Nephron progenitor cell (in vitro differentiated cells): ENCODE results near the gene CIT.

ENCODE experiments used
- DNase-seq: peaks from one replicate; pipeline ENCODE4 v3.0.0; 2021
- H3K27ac Mint-ChIP-seq: 2 replicates; pipeline ENCODE4 v1.8.0; 2021; ENCODE audit warnings: mild to moderate bottlenecking, moderate library complexity, mixed read lengths
- H3K27me3 Mint-ChIP-seq: 2 replicates; pipeline ENCODE4 v1.8.0; 2021; ENCODE audit warnings: mild to moderate bottlenecking, low read depth, mixed read lengths; ENCODE audit not compliant: poor library complexity
- H3K36me3 Mint-ChIP-seq: 2 replicates; pipeline ENCODE4 v1.8.0; 2021; ENCODE audit warnings: low read depth, mixed read lengths
- H3K4me1 Mint-ChIP-seq: 2 replicates; pipeline ENCODE4 v1.8.0; 2021; ENCODE audit warnings: mixed read lengths
- H3K4me3 Mint-ChIP-seq: 2 replicates; pipeline ENCODE4 v1.8.0; 2021; ENCODE audit warnings: mild to moderate bottlenecking, moderate library complexity, mixed read lengths
- H3K9me3 Mint-ChIP-seq: 2 replicates; pipeline ENCODE4 v1.8.0; 2021; ENCODE audit warnings: mild to moderate bottlenecking, moderate library complexity, mixed read lengths
- TF ChIP-seq, protein P1 (sequence below): fragments of 200-600 bp; sonication (generic); IDR thresholded peaks from 2 replicates; pipeline ENCODE4 v1.5.0; 2021; ENCODE audit warnings: antibody characterized with exemption

The CIT gene

DNA sequence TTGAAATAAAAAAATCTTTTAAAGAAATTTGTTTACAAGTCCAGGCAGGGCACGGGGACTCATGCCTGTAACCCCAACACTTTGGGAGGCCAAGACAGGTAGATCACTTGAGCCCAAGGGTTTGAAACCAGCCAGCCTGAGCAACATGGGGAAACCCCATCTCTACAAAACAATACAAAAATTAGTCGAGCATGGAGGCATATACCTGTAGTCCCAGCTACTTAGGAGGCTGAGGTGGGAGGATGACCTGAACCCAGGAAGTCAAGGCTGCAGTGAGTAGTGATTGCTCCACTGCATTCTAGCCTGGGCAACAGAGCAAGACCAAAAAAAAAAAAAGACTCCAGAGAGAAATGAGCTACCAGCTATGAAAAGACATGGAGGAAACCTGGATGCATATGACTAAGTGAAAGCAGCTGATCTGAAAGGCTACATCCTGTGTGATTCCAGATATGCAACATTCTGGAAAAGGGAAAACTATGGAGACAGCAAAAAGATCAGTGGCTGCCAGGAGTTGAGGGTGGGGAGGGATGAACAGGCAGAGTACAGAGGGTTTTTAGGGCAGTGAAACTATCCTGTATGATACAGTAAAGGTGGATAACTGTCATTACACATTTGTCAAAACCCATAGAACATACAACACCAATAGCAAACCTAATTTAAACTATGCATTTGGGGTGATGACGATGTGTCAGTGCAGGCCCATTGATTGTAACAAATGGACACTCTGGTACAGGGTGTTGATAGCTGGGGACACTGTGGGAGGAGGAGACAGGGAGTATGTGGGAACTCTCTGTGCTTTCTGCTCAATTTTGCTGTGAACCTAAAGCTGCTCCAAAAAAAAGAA, 149.3 kb downstream of the CIT start:
- DNase-seq: no peak
- Mint-ChIP-seq H3K27ac (no peak overlapping the region), H3K36me3 (peaks cover 48% of the 10 kb centered on the region)

DNA sequence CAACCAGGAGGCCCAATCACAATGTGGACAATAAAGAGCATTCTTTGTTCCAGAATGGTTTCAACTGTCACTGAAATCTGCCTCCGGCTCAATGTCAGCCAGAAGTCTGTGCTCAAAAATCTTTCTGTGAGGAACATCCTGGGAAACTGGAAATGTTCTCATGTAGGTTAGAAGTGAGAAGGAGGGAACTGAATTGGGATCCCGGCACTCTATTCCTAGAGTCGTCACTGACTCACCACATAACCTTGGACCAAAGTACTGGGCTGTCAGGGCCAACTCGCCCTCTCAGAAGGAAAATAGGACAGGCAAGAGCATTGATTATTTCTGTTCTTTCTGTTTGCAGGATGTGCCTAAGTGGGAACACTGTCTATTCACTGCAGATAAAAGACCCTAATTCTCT, 151.6 kb downstream of the CIT start:
- Mint-ChIP-seq H3K4me3 (no peak overlapping the region), H3K4me1 (no peaks in the 10 kb centered on the region), H3K36me3 (peaks cover 33% of the 10 kb centered on the region), H3K9me3 (no peaks in the 10 kb centered on the region), H3K27me3 (no peaks in the 10 kb centered on the region), H3K27ac (no peak overlapping the region)
- DNase-seq: no peak
- TF ChIP-seq, protein P1, sequence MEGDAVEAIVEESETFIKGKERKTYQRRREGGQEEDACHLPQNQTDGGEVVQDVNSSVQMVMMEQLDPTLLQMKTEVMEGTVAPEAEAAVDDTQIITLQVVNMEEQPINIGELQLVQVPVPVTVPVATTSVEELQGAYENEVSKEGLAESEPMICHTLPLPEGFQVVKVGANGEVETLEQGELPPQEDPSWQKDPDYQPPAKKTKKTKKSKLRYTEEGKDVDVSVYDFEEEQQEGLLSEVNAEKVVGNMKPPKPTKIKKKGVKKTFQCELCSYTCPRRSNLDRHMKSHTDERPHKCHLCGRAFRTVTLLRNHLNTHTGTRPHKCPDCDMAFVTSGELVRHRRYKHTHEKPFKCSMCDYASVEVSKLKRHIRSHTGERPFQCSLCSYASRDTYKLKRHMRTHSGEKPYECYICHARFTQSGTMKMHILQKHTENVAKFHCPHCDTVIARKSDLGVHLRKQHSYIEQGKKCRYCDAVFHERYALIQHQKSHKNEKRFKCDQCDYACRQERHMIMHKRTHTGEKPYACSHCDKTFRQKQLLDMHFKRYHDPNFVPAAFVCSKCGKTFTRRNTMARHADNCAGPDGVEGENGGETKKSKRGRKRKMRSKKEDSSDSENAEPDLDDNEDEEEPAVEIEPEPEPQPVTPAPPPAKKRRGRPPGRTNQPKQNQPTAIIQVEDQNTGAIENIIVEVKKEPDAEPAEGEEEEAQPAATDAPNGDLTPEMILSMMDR: no peak

More for the DNA sequence above, 149.3 kb downstream of the CIT start:
- Mint-ChIP-seq H3K9me3 (no peaks in the 10 kb centered on the region), H3K27me3 (no peaks in the 10 kb centered on the region), H3K4me1 (no peaks in the 10 kb centered on the region), H3K4me3 (no peak overlapping the region)
- TF ChIP-seq, protein P1: no peak

DNA sequence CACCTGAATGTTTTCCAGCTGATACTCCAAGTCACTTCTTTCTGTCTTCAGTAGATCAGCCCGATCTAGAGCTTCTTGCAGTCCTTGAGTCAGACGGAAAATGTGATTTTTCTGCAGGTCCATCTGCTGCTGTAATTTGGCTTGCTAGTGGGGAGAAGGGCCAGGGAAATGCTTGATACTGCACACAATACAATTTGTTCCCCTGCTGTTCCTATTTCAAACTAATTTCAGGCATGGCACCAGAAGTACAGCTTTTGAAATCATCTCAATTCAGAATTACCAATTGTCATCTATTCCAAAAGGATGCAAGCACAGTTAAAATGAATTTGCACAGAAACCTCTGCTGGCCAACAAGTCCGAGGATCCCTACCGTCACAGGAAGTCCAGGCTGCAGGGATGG, 155.8 kb downstream of the CIT start:
- Mint-ChIP-seq H3K27me3 (no peaks in the 10 kb centered on the region), H3K36me3 (peaks cover 38% of the 10 kb centered on the region), H3K27ac (no peak overlapping the region), H3K9me3 (no peaks in the 10 kb centered on the region), H3K4me3 (no peak overlapping the region), H3K4me1 (peaks cover 6% of the 10 kb centered on the region)
- no peak for DNase-seq
- TF ChIP-seq, protein P1: no peak

DNA sequence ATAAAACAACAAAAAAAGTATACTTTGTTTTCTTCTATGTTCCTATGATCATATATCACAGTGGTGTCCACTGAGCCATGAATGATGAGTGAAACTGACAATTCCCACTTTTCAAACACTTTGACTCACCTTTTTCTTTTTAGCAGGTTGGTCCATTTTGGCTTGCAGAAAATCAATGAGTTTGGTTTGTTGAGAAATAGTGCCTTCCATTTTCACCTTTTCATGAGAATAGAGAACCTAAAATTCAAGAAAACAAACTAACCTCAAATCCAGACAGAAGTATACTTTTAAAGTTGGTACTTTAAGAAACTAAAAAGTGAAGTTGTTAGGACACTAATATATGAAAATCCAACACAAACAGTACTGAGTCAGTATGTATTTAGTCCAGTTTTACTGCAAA, 156.8 kb downstream of the CIT start:
- H3K9me3 Mint-ChIP-seq: no peaks in the 10 kb centered on the region
- H3K36me3 Mint-ChIP-seq: peaks cover 46% of the 10 kb centered on the region
- H3K4me1 Mint-ChIP-seq: peaks cover 9% of the 10 kb centered on the region
- no peak for DNase-seq
- no peak overlapping the region for H3K27ac Mint-ChIP-seq
- H3K4me3 Mint-ChIP-seq: no peak overlapping the region
- TF ChIP-seq, protein P1: no peak
- no peaks in the 10 kb centered on the region for H3K27me3 Mint-ChIP-seq

DNA sequence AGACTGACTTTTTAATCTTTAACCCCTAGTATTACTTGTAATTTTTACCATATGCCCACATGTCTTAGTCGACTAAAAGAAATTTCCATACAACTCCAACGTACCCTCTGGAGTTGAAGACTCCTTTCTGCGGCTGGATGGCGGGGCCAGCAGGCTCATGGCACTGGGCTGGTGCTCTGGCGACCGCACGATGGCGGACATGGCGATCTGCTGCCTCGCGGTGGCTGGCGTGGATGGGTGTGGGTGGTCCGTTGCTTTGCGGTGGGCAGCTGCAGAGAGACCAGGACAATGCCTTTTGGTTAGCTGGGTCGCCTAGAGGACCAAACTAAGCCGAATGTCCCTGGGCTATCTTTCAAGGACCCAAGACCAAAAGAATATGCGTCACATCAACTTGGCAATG, 159.0 kb downstream of the CIT start:
- no peak for DNase-seq
- Mint-ChIP-seq H3K27me3 (no peaks in the 10 kb centered on the region), H3K4me1 (peaks cover 9% of the 10 kb centered on the region), H3K9me3 (no peaks in the 10 kb centered on the region), H3K36me3 (peaks cover 60% of the 10 kb centered on the region), H3K4me3 (no peak overlapping the region), H3K27ac (no peak overlapping the region)
- TF ChIP-seq, protein P1: no peak

DNA sequence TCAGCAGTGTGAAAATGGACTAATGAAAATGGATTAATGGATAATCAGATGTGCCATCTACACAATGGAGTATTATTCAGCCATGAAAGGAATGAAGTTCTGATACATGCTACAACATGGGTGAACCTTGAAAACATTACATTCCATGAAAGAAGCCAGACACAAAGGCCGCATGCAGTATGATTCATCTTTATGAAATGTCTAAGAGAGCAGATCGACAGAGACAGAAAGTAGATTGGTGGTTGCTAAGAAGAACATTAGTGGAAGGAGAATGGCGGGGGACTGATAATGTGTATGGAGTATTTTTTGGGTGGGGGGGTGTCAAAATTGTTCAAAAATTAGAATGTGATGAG, 161.9 kb downstream of the CIT start:
- Mint-ChIP-seq H3K4me3 (no peak overlapping the region), H3K36me3 (peaks cover 86% of the 10 kb centered on the region), H3K4me1 (peaks cover 24% of the 10 kb centered on the region), H3K27ac (no peak overlapping the region), H3K27me3 (no peaks in the 10 kb centered on the region), H3K9me3 (no peaks in the 10 kb centered on the region)
- TF ChIP-seq, protein P1: no peak
- DNase-seq: no peak
